Measurements from ENCODE around the gene BHLHE23. TPM values are rescaled to one million over a fixed set of nuclear protein-coding genes. Genes with fewer than 3 reads are reported as not detected.

BHLHE23 gene
- total RNA-seq, 5 donors from 2014 or later (not counting 1 experiment from before 2014, with no cell fraction given), result not detected

GRCh38 chr20:62976886-62977285, 29.9 kb downstream of the BHLHE23 start:
- Histone ChIP-seq H3K27me3 (replicated peaks in 1 of 2; ENCODE audit: control insufficient read depth in 2 of 2, extremely low read depth in 1 of 2, insufficient read depth in 2 of 2, low read length in 1 of 2) (peaks cover 0 to 99% of the 10 kb centered on the region in 2 experiments), H3K27ac (ENCODE audit: low read length) (no peak overlapping the region), H3K9me3 (no peaks in the 10 kb centered on the region), H3K4me1 (ENCODE audit: control insufficient read depth in 1 of 2, extremely low read depth in 1 of 2, insufficient read depth in 2 of 2, low read length in 2 of 2) (peaks cover 9 to 62% of the 10 kb centered on the region in 2 experiments), H3K4me3 (ENCODE audit: control insufficient read depth in 1 of 2, extremely low read depth in 1 of 2, low read length in 1 of 2) (no peak overlapping the region), H3K36me3 (ENCODE audit: control insufficient read depth in 2 of 2, extremely low read depth in 1 of 2, insufficient read depth in 1 of 2, low read length in 1 of 2) (no peaks in the 10 kb centered on the region)
- no peak for DNase-seq
- Mint-ChIP-seq H3K4me3 (peak overlapping the region in 1 of 3 donors; percentile 15), H3K9me3 (no peaks in the 10 kb centered on the region), H3K4me1 (peaks cover 34 to 53% (median 39%) of the 10 kb centered on the region in 3 donors), H3K36me3 (no peaks in the 10 kb centered on the region), H3K27me3 (peaks cover 15 to 68% of the 10 kb centered on the region in 2 donors), H3K27ac (no peak overlapping the region)
- ChIA-PET CTCF (interaction anchor here in 1 of 2 donors (1.1 to 1.6 kb wide), 2 partner anchors 32 to 39 kb away, joined by 3 to 6 read pairs; partner anchors contain the start of gene GID8), POLR2A (no interaction called here)
- no peak for ATAC-seq (replicated peaks in 1 of 4)
- 97% methylated on average over 15 of the region's 16 CpGs for WGBS (ENCODE audit: insufficient coverage)

DNA sequence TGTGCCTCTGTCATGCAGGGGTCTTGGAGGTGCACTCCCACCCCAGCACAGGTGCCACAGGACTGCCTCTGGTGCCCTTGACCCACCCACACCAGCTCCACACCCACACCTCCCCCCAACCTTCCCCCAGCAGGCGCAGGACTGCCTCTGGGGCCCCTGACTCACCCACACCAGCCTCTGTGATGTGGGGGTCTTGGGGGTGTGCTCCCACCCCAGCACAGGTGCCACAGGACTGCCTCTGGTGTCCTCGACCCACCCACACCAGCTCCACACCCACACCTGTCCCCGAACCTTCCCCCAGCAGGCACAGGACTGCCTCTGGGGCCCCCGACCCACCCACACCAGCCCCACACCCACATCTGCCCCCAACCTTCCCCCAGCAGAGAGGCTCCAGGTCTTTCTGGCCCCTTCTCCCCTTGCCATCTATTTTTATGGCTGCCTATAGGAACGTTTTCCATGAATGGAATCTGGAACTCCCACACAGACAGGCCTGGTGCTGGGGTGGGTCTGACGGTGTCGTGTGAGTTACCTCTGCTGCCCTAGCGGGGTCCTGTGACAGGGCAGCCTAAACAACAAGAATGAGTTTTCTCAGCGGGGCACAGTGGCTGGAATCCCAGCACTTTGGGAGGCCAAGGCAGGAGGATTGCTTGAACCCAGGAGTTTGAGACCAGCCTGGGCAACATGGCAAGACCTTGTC, 30.8 kb downstream of the BHLHE23 start:
- POLR2A ChIA-PET, result no interaction called here
- Histone ChIP-seq H3K27me3 (replicated peaks in 1 of 2; ENCODE audit: control insufficient read depth in 2 of 2, extremely low read depth in 1 of 2, insufficient read depth in 2 of 2, low read length in 1 of 2) (peaks cover 0 to 99% of the 10 kb centered on the region in 2 experiments), H3K27ac (ENCODE audit: low read length) (no peak overlapping the region), H3K9me3 (no peaks in the 10 kb centered on the region), H3K36me3 (ENCODE audit: control insufficient read depth in 2 of 2, extremely low read depth in 1 of 2, insufficient read depth in 1 of 2, low read length in 1 of 2) (no peaks in the 10 kb centered on the region), H3K4me3 (ENCODE audit: control insufficient read depth in 1 of 2, extremely low read depth in 1 of 2, low read length in 1 of 2) (no peak overlapping the region), H3K4me1 (ENCODE audit: control insufficient read depth in 1 of 2, extremely low read depth in 1 of 2, insufficient read depth in 2 of 2, low read length in 2 of 2) (peaks cover 9 to 53% of the 10 kb centered on the region in 2 experiments)
- H3K27me3 Mint-ChIP-seq, result peaks cover 22 to 66% of the 10 kb centered on the region in 2 donors
- ATAC-seq (replicated peaks in 1 of 4) (no peak), DNase-seq (no peak)
- no peaks in the 10 kb centered on the region for H3K9me3 Mint-ChIP-seq
- CTCF ChIA-PET, result interaction anchor here in 1 of 2 donors (0.7 kb wide), 1 partner anchor 98 kb away, joined by 4 read pairs; no protein-coding TSS in a partner anchor
- WGBS (ENCODE audit: insufficient coverage), result 47% methylated on average over 5 of the region's 9 CpGs
- peaks cover 34 to 51% (median 35%) of the 10 kb centered on the region in 3 donors for H3K4me1 Mint-ChIP-seq
- H3K27ac Mint-ChIP-seq, result peak overlapping the region in 1 of 2 donors; percentile 63
- H3K36me3 Mint-ChIP-seq, result no peaks in the 10 kb centered on the region
- H3K4me3 Mint-ChIP-seq, result peak overlapping the region in 1 of 3 donors; percentile 15

GRCh38 chr20:62975251-62975760, 31.5 kb downstream of the BHLHE23 start:
- Histone ChIP-seq H3K9me3 (no peaks in the 10 kb centered on the region), H3K4me3 (ENCODE audit: control insufficient read depth in 1 of 2, extremely low read depth in 1 of 2, low read length in 1 of 2) (no peak overlapping the region), H3K36me3 (ENCODE audit: control insufficient read depth in 2 of 2, extremely low read depth in 1 of 2, insufficient read depth in 1 of 2, low read length in 1 of 2) (no peaks in the 10 kb centered on the region), H3K27ac (ENCODE audit: low read length) (no peak overlapping the region), H3K4me1 (ENCODE audit: control insufficient read depth in 1 of 2, extremely low read depth in 1 of 2, insufficient read depth in 2 of 2, low read length in 2 of 2) (peaks cover 9 to 47% of the 10 kb centered on the region in 2 experiments), H3K27me3 (replicated peaks in 1 of 2; ENCODE audit: control insufficient read depth in 2 of 2, extremely low read depth in 1 of 2, insufficient read depth in 2 of 2, low read length in 1 of 2) (peaks cover 0 to 99% of the 10 kb centered on the region in 2 experiments)
- ATAC-seq (replicated peaks in 1 of 4) (no peak), DNase-seq (no peak)
- Mint-ChIP-seq H3K4me3 (no peak overlapping the region), H3K27me3 (peaks cover 22 to 62% of the 10 kb centered on the region in 2 donors), H3K9me3 (no peaks in the 10 kb centered on the region), H3K27ac (no peak overlapping the region), H3K36me3 (no peaks in the 10 kb centered on the region), H3K4me1 (peaks cover 29 to 47% (median 30%) of the 10 kb centered on the region in 3 donors)
- 85% methylated on average over 9 of the region's 10 CpGs for WGBS (ENCODE audit: insufficient coverage)
- ChIA-PET CTCF (interaction anchor here in 1 of 2 donors (0.7 to 1.1 kb wide), 2 partner anchors 34 to 97 kb away, joined by 3 to 4 read pairs; no protein-coding TSS in a partner anchor), POLR2A (interaction anchor here in 1 of 2 donors (0.6 kb wide), 1 partner anchor 10 kb away, joined by 3 read pairs; no protein-coding TSS in a partner anchor)

GRCh38 chr20:62972845-62973745, 33.7 kb downstream of the BHLHE23 start:
- Histone ChIP-seq H3K36me3 (ENCODE audit: control insufficient read depth in 2 of 2, extremely low read depth in 1 of 2, insufficient read depth in 1 of 2, low read length in 1 of 2) (no peaks in the 10 kb centered on the region), H3K4me3 (ENCODE audit: control insufficient read depth in 1 of 2, extremely low read depth in 1 of 2, low read length in 1 of 2) (peak overlapping the region; percentile 19 to 28), H3K27ac (ENCODE audit: low read length) (no peak overlapping the region), H3K4me1 (ENCODE audit: control insufficient read depth in 1 of 2, extremely low read depth in 1 of 2, insufficient read depth in 2 of 2, low read length in 2 of 2) (peaks cover 3 to 28% of the 10 kb centered on the region in 2 experiments), H3K9me3 (no peaks in the 10 kb centered on the region), H3K27me3 (replicated peaks in 1 of 2; ENCODE audit: control insufficient read depth in 2 of 2, extremely low read depth in 1 of 2, insufficient read depth in 2 of 2, low read length in 1 of 2) (peaks cover 0 to 82% of the 10 kb centered on the region in 2 experiments)
- CTCF ChIA-PET, result interaction anchor here (0.6 to 2.0 kb wide), 8 partner anchors 7 to 205 kb away, joined by 3 to 18 read pairs (median 5); no protein-coding TSS in a partner anchor
- POLR2A ChIA-PET, result no interaction called here
- H3K27me3 Mint-ChIP-seq, result peaks cover 22 to 48% of the 10 kb centered on the region in 2 donors
- DNase-seq (no peak), ATAC-seq (replicated peaks in 1 of 4) (peak in 2 of 4 experiments; percentile 7 to 17)
- H3K27ac Mint-ChIP-seq, result no peak overlapping the region
- no peaks in the 10 kb centered on the region for H3K9me3 Mint-ChIP-seq
- WGBS (ENCODE audit: insufficient coverage), result 29% methylated on average over 34 of the region's 48 CpGs
- H3K4me3 Mint-ChIP-seq, result peak overlapping the region in 2 of 3 donors; percentile 65 to 73
- H3K36me3 Mint-ChIP-seq, result no peaks in the 10 kb centered on the region
- H3K4me1 Mint-ChIP-seq, result peaks cover 21 to 30% (median 23%) of the 10 kb centered on the region in 3 donors

GRCh38 chr20:62971950-62972844, 34.6 kb downstream of the BHLHE23 start:
- ATAC-seq (replicated peaks in 1 of 4), result peak; percentile 95 to 99 (median 96)
- peak overlapping the region; percentile 65 to 73 (median 68) for H3K4me3 Mint-ChIP-seq
- H3K27me3 Mint-ChIP-seq, result peaks cover 22 to 43% of the 10 kb centered on the region in 2 donors
- Histone ChIP-seq H3K9me3 (no peaks in the 10 kb centered on the region), H3K4me1 (ENCODE audit: control insufficient read depth in 1 of 2, extremely low read depth in 1 of 2, insufficient read depth in 2 of 2, low read length in 2 of 2) (peaks cover 0 to 19% of the 10 kb centered on the region in 2 experiments), H3K36me3 (ENCODE audit: control insufficient read depth in 2 of 2, extremely low read depth in 1 of 2, insufficient read depth in 1 of 2, low read length in 1 of 2) (no peaks in the 10 kb centered on the region), H3K4me3 (ENCODE audit: control insufficient read depth in 1 of 2, extremely low read depth in 1 of 2, low read length in 1 of 2) (peak overlapping the region; percentile 19 to 28), H3K27me3 (replicated peaks in 1 of 2; ENCODE audit: control insufficient read depth in 2 of 2, extremely low read depth in 1 of 2, insufficient read depth in 2 of 2, low read length in 1 of 2) (peaks cover 0 to 73% of the 10 kb centered on the region in 2 experiments), H3K27ac (ENCODE audit: low read length) (no peak overlapping the region)
- peaks cover 13 to 21% (median 16%) of the 10 kb centered on the region in 3 donors for H3K4me1 Mint-ChIP-seq
- CTCF ChIA-PET, result interaction anchor here (0.6 to 2.0 kb wide), 10 partner anchors 8 to 206 kb away, joined by 3 to 18 read pairs (median 5); no protein-coding TSS in a partner anchor
- H3K9me3 Mint-ChIP-seq, result no peaks in the 10 kb centered on the region
- POLR2A ChIA-PET, result no interaction called here
- 5% methylated on average over 38 of the region's 38 CpGs for WGBS (ENCODE audit: insufficient coverage)
- H3K27ac Mint-ChIP-seq, result no peak overlapping the region
- H3K36me3 Mint-ChIP-seq, result no peaks in the 10 kb centered on the region
- DNase-seq, result peak; percentile 55 to 90 (median 78)
